Activated T-helper 1 cell treated with Interleukin-2 at 50 U/mL for 16 hours (primary cell): ENCODE data around the gene SLC66A3.

ENCODE experiments used
- DNase-seq: peaks from one replicate; pipeline ENCODE4 v3.0.0-alpha.2; 2020; ENCODE audit warnings: low read depth

The SLC66A3 gene

DNA sequence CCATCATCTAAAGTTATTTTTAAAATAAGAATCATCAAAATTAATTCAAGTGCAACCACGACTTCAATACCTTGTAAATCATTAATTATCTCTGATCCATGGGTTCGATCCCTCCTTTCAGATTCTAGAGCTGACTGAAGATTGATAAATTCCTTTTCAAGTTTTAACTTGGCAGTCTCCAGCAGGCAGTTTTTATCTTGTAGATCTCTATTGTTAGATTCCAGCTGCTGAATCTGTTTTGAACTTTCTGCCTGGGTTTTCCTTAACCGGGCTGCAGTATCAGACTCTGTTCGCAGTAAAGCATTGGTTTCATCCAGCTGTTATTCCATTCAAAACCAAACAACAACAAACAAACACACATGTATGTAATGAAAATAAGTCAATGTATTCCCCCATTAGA lies 59.5 kb downstream of the SLC66A3 start:
- DNase-seq = no peak

GRCh38 chr2:11215407-11215806 lies 60.1 kb downstream of the SLC66A3 start:
- no peak for DNase-seq

GRCh38 chr2:11220445-11220844 lies 65.2 kb downstream of the SLC66A3 start:
- no peak for DNase-seq

- no peak for DNase-seq
Observed at GRCh38 chr2:11222845-11223244, 67.6 kb downstream of the SLC66A3 start.

GRCh38 chr2:11224887-11225286 lies 69.6 kb downstream of the SLC66A3 start:
- no peak for DNase-seq

DNA sequence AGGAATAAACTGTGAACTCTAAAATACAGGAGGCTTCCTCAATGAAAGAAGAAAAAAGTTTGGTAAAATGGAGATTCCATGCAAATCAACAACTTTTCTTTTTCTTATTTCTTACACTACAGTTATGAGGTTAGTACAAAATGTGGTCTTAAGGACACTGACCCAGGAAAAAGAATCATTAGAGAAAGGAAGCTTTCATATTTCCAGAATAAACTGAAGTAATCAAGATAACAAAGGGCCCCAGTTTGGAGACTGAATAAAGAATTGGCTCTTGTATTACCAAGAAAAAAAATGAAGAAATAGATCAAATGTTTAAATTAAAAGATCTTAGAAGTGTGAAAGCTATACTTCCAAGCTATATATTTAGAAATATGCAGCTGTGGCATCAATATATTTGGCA lies 72.3 kb downstream of the SLC66A3 start:
- no peak for DNase-seq
